Measurements from ENCODE around the gene LFNG. TPM values are rescaled to one million over a fixed set of nuclear protein-coding genes. Genes with fewer than 3 reads are reported as not detected.

LFNG gene
- total RNA-seq, 2 donors from 2014 or later, result 16.0 to 47.2 TPM

- H3K4me3 Mint-ChIP-seq, result no peak overlapping the region
- H3K9me3 Mint-ChIP-seq, result no peaks in the 10 kb centered on the region
- Histone ChIP-seq H3K27me3 (ENCODE audit: control insufficient read depth, insufficient read depth, low read length, poor library complexity, severe bottlenecking) (no peaks in the 10 kb centered on the region), H3K36me3 (ENCODE audit: control insufficient read depth, insufficient read depth, low read length) (no peaks in the 10 kb centered on the region), H3K9ac (ENCODE audit: extremely low read depth, low read length, poor library complexity, severe bottlenecking) (no peak overlapping the region), H3K4me1 (ENCODE audit: control insufficient read depth, insufficient read depth, low read length) (peaks cover 16% of the 10 kb centered on the region), H3K9me3 (ENCODE audit: control insufficient read depth, low read length) (no peaks in the 10 kb centered on the region), H3K4me3 (ENCODE audit: low read length) (no peak overlapping the region), H3K27ac (ENCODE audit: low read depth, low read length) (peak overlapping the region; percentile 44)
- H3K27ac Mint-ChIP-seq, result no peak overlapping the region
- 75 to 83% methylated on average over 14 to 25 of the region's 25 CpGs for WGBS, 2 experiments (ENCODE audit: insufficient coverage in 1 of 2, insufficient read length in 1 of 2)
- no peaks in the 10 kb centered on the region for H3K36me3 Mint-ChIP-seq (ENCODE audit: low read depth)
- peaks cover 15% of the 10 kb centered on the region for H3K4me1 Mint-ChIP-seq
- no peaks in the 10 kb centered on the region for H3K27me3 Mint-ChIP-seq (ENCODE audit: insufficient read depth)
- peak; percentile 71 for DNase-seq
- TF ChIP-seq, protein P1, sequence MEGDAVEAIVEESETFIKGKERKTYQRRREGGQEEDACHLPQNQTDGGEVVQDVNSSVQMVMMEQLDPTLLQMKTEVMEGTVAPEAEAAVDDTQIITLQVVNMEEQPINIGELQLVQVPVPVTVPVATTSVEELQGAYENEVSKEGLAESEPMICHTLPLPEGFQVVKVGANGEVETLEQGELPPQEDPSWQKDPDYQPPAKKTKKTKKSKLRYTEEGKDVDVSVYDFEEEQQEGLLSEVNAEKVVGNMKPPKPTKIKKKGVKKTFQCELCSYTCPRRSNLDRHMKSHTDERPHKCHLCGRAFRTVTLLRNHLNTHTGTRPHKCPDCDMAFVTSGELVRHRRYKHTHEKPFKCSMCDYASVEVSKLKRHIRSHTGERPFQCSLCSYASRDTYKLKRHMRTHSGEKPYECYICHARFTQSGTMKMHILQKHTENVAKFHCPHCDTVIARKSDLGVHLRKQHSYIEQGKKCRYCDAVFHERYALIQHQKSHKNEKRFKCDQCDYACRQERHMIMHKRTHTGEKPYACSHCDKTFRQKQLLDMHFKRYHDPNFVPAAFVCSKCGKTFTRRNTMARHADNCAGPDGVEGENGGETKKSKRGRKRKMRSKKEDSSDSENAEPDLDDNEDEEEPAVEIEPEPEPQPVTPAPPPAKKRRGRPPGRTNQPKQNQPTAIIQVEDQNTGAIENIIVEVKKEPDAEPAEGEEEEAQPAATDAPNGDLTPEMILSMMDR (conservative IDR thresholded peaks at IDR 0.05), result no peak
Measured at GRCh38 chr7:2497500-2498336, 21.9 kb upstream of the LFNG start.

DNA sequence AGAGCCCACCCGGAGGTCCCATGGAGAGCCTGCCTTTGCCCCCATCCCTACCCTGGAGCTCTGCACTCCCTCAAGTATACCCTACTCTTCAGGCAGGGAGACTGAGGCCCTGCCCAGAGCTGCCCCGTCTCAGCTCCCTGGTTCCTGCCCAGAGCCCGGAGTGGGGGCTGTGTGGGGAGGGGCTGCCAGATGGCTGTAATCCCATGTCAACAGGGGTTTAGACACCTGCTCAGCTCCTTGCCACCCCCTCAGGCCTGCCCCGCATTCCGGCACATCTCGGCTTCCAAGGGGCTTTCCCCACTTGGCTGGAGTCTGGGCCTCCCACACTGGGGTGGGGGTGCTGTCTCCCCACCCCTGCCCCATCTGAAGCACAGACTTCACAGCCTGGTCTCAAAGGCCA is 20.9 kb upstream of the LFNG start:
- TF ChIP-seq, protein P1 (conservative IDR thresholded peaks at IDR 0.05), result no peak
- no peak for DNase-seq
- 83 to 86% methylated on average over 4 to 6 of the region's 6 CpGs for WGBS, 2 experiments (ENCODE audit: insufficient coverage in 1 of 2, insufficient read length in 1 of 2)
- H3K9ac ChIP-seq (ENCODE audit: extremely low read depth, low read length, poor library complexity, severe bottlenecking), result no peak overlapping the region
- no peaks in the 10 kb centered on the region for H3K27me3 ChIP-seq (ENCODE audit: control insufficient read depth, insufficient read depth, low read length, poor library complexity, severe bottlenecking)
- H3K36me3 ChIP-seq (ENCODE audit: control insufficient read depth, insufficient read depth, low read length), result no peaks in the 10 kb centered on the region
- H3K9me3 ChIP-seq (ENCODE audit: control insufficient read depth, low read length), result no peaks in the 10 kb centered on the region
- no peak overlapping the region for H3K4me3 ChIP-seq (ENCODE audit: low read length)
- Mint-ChIP-seq H3K36me3 (ENCODE audit: low read depth) (no peaks in the 10 kb centered on the region), H3K27ac (peak overlapping the region; percentile 17), H3K9me3 (no peaks in the 10 kb centered on the region), H3K4me3 (no peak overlapping the region), H3K4me1 (peaks cover 15% of the 10 kb centered on the region), H3K27me3 (ENCODE audit: insufficient read depth) (no peaks in the 10 kb centered on the region)
- peaks cover 16% of the 10 kb centered on the region for H3K4me1 ChIP-seq (ENCODE audit: control insufficient read depth, insufficient read depth, low read length)
- H3K27ac ChIP-seq (ENCODE audit: low read depth, low read length), result no peak overlapping the region

DNA sequence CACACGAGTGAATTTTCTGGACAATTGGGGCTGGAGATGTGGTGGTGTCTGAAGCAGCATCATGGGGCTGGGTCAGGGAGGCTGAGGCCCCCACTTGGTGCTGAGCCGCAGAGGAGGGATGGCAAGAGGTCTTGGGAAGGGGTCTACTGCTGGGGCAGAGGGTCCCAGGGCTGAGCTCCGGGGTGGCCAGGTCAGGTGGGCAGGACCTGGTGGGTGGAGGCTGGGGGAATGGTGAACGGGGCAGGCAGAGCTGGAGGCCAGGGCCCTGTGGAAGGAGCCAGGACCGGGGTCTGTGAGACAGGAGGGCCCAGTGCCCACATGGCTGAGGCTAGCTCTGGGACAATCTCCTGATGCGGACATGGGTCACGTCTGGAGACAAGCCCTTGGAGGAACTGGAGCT is 20.4 kb upstream of the LFNG start:
- Histone ChIP-seq H3K36me3 (ENCODE audit: control insufficient read depth, insufficient read depth, low read length) (no peaks in the 10 kb centered on the region), H3K9ac (ENCODE audit: extremely low read depth, low read length, poor library complexity, severe bottlenecking) (no peak overlapping the region), H3K27ac (ENCODE audit: low read depth, low read length) (no peak overlapping the region), H3K4me3 (ENCODE audit: low read length) (no peak overlapping the region), H3K4me1 (ENCODE audit: control insufficient read depth, insufficient read depth, low read length) (peaks cover 16% of the 10 kb centered on the region), H3K27me3 (ENCODE audit: control insufficient read depth, insufficient read depth, low read length, poor library complexity, severe bottlenecking) (no peaks in the 10 kb centered on the region), H3K9me3 (ENCODE audit: control insufficient read depth, low read length) (no peaks in the 10 kb centered on the region)
- Mint-ChIP-seq H3K4me3 (no peak overlapping the region), H3K4me1 (peaks cover 15% of the 10 kb centered on the region), H3K27ac (peak overlapping the region; percentile 17), H3K36me3 (ENCODE audit: low read depth) (no peaks in the 10 kb centered on the region), H3K9me3 (no peaks in the 10 kb centered on the region), H3K27me3 (ENCODE audit: insufficient read depth) (no peaks in the 10 kb centered on the region)
- TF ChIP-seq, protein P1 (conservative IDR thresholded peaks at IDR 0.05), result no peak
- 92 to 100% methylated on average over 1 to 7 of the region's 7 CpGs for WGBS, 2 experiments (ENCODE audit: insufficient coverage in 1 of 2, insufficient read length in 1 of 2)
- DNase-seq, result no peak

Data from endodermal cell (in vitro differentiated cells).